Activated CD8-positive, alpha-beta T cell treated with anti-CD3 and anti-CD28 coated beads for 36 hours (primary cell): ENCODE measurements around the gene AUTS2. TPM values are rescaled to one million over a fixed set of nuclear protein-coding genes. Genes with fewer than 3 reads are reported as not detected.

Experiments used
- ATAC-seq: fragments of 200-7000 bp; cut with Tn5 transposase; one replicate; pipeline ENCODE4 v1.10.0; 2021; ENCODE audit warnings: mild to moderate bottlenecking, moderate library complexity
- CTCF ChIA-PET: fragments of 350-600 bp; sonication (Branson Sonifier 250); formaldehyde crosslinking; loops from one replicate; lab custom pipeline; 2021; ENCODE audit warnings: antibody characterized with exemption; lab: Charles Lee
- POLR2A ChIA-PET: fragments of 350-600 bp; sonication (Branson Sonifier 250); formaldehyde crosslinking; loops from one replicate; lab custom pipeline; 2021; ENCODE audit warnings: antibody characterized with exemption; lab: Charles Lee
- DNase-seq: peaks from one replicate; pipeline ENCODE4 v3.0.0-alpha.2; 2020
- H3K27ac Mint-ChIP-seq: one replicate; pipeline ENCODE4 v1.8.0; 2021; ENCODE audit warnings: mild to moderate bottlenecking, mixed read lengths
- H3K27me3 Mint-ChIP-seq: one replicate; pipeline ENCODE4 v1.8.0; 2021; ENCODE audit warnings: mixed read lengths
- H3K36me3 Mint-ChIP-seq: one replicate; pipeline ENCODE4 v1.8.0; 2021; ENCODE audit warnings: low read depth, mixed read lengths
- H3K4me1 Mint-ChIP-seq: one replicate; pipeline ENCODE4 v1.8.0; 2021; ENCODE audit warnings: low read depth, mixed read lengths
- H3K4me3 Mint-ChIP-seq: one replicate; pipeline ENCODE4 v1.8.0; 2021; ENCODE audit warnings: mild to moderate bottlenecking, moderate library complexity, mixed read lengths
- H3K9me3 Mint-ChIP-seq: one replicate; pipeline ENCODE4 v1.8.0; 2021; ENCODE audit warnings: mixed read lengths
- intact Hi-C: fragments of 100-400 bp; cut with micrococcal nuclease; formaldehyde crosslinking; loops from one replicate; pipeline ENCODE4 v1.10.0; 2022
- total RNA-seq, 2 experiments: library from RNA; stranded (reverse); gene quantifications; one replicate each; pipeline ENCODE4 v1.2.3, GENCODE V29; 2021
- TF ChIP-seq, protein P1 (sequence below): fragments of 200-600 bp; IDR thresholded peaks from one replicate; pipeline ENCODE4 v1.8.0; 2022; ENCODE audit warnings: antibody characterized with exemption, mild to moderate bottlenecking

AUTS2 gene
- total RNA-seq, 2 experiments from 2014 or later: 3.1 to 3.3 TPM

DNA sequence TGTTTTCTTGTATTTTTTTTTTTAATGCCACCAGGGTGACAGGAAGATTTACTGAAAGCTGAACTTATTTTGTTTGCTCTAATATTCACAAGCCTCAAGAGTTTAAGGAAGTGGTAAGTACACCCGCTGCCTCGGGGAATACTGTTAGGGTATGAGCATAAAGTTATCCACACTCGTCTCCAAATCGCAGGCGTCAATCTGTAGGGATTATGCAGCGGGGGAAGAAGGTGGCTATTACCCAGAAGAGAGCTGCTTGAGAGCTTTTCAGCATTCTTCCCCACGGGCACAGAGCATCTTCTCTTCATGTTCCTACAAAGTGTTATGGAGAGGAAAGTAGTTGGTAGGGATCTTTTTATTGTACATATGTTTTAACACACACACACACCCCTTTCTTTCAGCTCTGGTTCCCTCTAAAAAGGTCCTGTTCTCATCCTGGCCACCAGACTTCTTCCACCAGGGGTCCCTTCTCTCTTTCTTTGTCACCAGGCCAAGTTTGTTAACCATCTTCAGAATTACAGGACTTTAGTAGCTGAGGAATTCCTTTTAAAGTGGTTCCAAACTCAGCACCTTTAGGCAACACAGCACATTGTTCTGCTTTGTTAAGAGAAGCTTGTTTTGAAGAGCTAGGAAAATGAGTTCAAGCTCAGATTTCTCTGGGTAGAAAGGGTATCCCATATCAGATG, 1122.1 kb downstream of the AUTS2 start:
- POLR2A ChIA-PET: interaction anchor here (0.7 to 1.1 kb wide), 2 partner anchors 12 to 15 kb away, joined by 3 to 4 read pairs; no protein-coding TSS in a partner anchor
- H3K27me3 Mint-ChIP-seq: no peaks in the 10 kb centered on the region
- H3K27ac Mint-ChIP-seq: no peak overlapping the region
- DNase-seq: no peak
- peaks cover 11% of the 10 kb centered on the region for H3K4me1 Mint-ChIP-seq
- ATAC-seq: no peak
- intact Hi-C loops: no loop called here
- CTCF ChIA-PET: interaction anchor here (1.9 kb wide), 1 partner anchor 9 kb away, joined by 6 read pairs; no protein-coding TSS in a partner anchor
- H3K9me3 Mint-ChIP-seq: no peaks in the 10 kb centered on the region
- no peaks in the 10 kb centered on the region for H3K36me3 Mint-ChIP-seq
- TF ChIP-seq, protein P1, sequence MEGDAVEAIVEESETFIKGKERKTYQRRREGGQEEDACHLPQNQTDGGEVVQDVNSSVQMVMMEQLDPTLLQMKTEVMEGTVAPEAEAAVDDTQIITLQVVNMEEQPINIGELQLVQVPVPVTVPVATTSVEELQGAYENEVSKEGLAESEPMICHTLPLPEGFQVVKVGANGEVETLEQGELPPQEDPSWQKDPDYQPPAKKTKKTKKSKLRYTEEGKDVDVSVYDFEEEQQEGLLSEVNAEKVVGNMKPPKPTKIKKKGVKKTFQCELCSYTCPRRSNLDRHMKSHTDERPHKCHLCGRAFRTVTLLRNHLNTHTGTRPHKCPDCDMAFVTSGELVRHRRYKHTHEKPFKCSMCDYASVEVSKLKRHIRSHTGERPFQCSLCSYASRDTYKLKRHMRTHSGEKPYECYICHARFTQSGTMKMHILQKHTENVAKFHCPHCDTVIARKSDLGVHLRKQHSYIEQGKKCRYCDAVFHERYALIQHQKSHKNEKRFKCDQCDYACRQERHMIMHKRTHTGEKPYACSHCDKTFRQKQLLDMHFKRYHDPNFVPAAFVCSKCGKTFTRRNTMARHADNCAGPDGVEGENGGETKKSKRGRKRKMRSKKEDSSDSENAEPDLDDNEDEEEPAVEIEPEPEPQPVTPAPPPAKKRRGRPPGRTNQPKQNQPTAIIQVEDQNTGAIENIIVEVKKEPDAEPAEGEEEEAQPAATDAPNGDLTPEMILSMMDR: no peak
- no peak overlapping the region for H3K4me3 Mint-ChIP-seq

DNA sequence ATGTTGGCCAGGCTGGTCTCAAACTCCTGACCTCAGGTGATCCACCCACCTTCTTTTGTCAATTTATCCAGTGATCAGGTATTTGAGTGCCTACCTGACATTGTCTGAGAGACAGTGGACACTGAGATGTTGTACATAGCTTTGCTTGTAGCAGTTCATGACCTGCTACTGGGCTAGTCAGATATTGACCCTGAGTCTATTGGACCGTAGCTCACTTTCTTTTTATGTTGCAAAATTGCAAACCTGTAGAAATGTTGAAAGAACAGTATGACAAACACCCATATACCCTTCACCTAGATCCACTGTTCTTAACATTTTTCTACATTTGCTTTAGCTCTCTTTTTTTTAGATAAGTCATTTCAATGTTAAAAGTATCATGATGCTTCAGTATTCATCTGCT, 1123.2 kb downstream of the AUTS2 start:
- ATAC-seq (no peak), DNase-seq (no peak)
- Mint-ChIP-seq H3K36me3 (no peaks in the 10 kb centered on the region), H3K4me3 (no peak overlapping the region), H3K9me3 (no peaks in the 10 kb centered on the region), H3K4me1 (peaks cover 10% of the 10 kb centered on the region), H3K27ac (no peak overlapping the region), H3K27me3 (no peaks in the 10 kb centered on the region)
- TF ChIP-seq, protein P1: no peak
- intact Hi-C loops: no loop called here
- ChIA-PET POLR2A (interaction anchor here (0.6 to 0.7 kb wide), 2 partner anchors 21 to 26 kb away, joined by 3 read pairs; no protein-coding TSS in a partner anchor), CTCF (no interaction called here)

GRCh38 chr7:70723339-70723738, 1125.1 kb downstream of the AUTS2 start:
- ATAC-seq: no peak
- Mint-ChIP-seq H3K4me1 (no peaks in the 10 kb centered on the region), H3K9me3 (no peaks in the 10 kb centered on the region), H3K36me3 (no peaks in the 10 kb centered on the region), H3K27me3 (no peaks in the 10 kb centered on the region), H3K27ac (no peak overlapping the region), H3K4me3 (no peak overlapping the region)
- DNase-seq: no peak
- TF ChIP-seq, protein P1: no peak
- intact Hi-C loops: no loop called here
- ChIA-PET POLR2A (no interaction called here), CTCF (no interaction called here)

GRCh38 chr7:70725448-70725847, 1127.2 kb downstream of the AUTS2 start:
- no peak overlapping the region for H3K4me3 Mint-ChIP-seq
- H3K4me1 Mint-ChIP-seq: no peaks in the 10 kb centered on the region
- no peaks in the 10 kb centered on the region for H3K36me3 Mint-ChIP-seq
- DNase-seq (no peak), ATAC-seq (no peak)
- intact Hi-C loops: no loop called here
- H3K9me3 Mint-ChIP-seq: peaks cover 2% of the 10 kb centered on the region
- TF ChIP-seq, protein P1: no peak
- ChIA-PET CTCF (no interaction called here), POLR2A (no interaction called here)
- no peak overlapping the region for H3K27ac Mint-ChIP-seq
- H3K27me3 Mint-ChIP-seq: no peaks in the 10 kb centered on the region

DNA sequence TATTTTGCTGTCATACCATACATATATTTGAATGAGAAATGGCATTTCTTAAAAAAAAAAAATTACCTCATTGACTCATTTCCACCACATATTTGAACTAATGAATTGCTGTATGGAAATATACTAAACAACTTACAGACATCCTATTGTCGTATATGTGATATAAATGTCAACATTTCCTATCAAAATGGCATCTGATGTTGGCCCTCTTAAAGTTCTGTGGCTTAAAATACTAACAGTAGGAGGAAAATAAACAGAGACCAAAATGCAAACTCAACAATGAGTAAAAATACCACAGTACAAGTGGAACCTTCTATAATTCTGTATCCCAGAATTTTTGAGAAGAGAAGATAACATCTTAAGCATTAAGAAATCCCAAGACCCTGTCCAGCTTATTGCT, 1128.0 kb downstream of the AUTS2 start:
- Mint-ChIP-seq H3K27ac (no peak overlapping the region), H3K4me1 (no peaks in the 10 kb centered on the region), H3K4me3 (no peak overlapping the region), H3K27me3 (no peaks in the 10 kb centered on the region), H3K9me3 (peaks cover 5% of the 10 kb centered on the region), H3K36me3 (no peaks in the 10 kb centered on the region)
- DNase-seq (no peak), ATAC-seq (no peak)
- TF ChIP-seq, protein P1: no peak
- intact Hi-C loops: no loop called here
- POLR2A ChIA-PET: no interaction called here
- CTCF ChIA-PET: no interaction called here
